ENCODE data around the gene ATPAF2.

Gene ATPAF2

DNA sequence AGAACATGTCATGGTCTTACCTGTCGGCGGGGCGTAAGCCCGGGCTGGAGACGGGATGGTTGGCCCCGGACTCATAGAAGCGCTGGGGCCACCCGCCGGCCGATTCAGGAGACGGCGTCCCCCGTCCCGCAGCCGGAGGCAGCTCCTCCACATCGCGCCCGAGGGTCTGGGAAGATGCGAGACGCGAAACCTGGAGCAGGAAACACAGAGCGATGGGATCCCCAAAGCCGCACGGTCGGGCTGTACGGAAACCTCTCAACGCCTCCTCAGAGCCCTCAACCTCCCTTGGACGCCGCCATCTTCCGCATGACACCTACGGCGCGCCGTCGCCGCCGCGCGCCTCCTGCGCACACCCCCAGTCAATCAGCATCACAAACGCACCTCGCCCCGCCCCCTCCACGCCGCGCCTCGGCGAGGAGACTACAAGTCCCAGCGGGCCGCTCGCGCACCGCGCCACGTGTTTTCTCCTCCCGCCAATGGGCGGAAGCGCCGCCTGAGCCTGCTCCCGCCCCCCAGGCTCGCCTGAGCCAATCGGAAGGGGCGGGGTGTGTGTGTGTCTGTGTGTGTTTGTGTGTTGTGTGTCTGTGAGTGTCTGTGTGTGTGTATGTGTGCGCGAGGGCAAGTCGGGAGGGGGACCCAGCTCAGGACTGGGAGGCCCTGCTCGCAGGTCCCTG is at the start of gene ATPAF2, which contains the start of gene GID4:
ATPAF2 (minus strand) TSS at position 308 of the 674 bp plus-strand sequence; CDS start at position 153, 155 bp downstream.
GID4 (plus strand) TSS at position 548 of the 674 bp plus-strand sequence; CDS start at position 605, 57 bp downstream.
- DNase-seq, result peak; percentile 92

DNA sequence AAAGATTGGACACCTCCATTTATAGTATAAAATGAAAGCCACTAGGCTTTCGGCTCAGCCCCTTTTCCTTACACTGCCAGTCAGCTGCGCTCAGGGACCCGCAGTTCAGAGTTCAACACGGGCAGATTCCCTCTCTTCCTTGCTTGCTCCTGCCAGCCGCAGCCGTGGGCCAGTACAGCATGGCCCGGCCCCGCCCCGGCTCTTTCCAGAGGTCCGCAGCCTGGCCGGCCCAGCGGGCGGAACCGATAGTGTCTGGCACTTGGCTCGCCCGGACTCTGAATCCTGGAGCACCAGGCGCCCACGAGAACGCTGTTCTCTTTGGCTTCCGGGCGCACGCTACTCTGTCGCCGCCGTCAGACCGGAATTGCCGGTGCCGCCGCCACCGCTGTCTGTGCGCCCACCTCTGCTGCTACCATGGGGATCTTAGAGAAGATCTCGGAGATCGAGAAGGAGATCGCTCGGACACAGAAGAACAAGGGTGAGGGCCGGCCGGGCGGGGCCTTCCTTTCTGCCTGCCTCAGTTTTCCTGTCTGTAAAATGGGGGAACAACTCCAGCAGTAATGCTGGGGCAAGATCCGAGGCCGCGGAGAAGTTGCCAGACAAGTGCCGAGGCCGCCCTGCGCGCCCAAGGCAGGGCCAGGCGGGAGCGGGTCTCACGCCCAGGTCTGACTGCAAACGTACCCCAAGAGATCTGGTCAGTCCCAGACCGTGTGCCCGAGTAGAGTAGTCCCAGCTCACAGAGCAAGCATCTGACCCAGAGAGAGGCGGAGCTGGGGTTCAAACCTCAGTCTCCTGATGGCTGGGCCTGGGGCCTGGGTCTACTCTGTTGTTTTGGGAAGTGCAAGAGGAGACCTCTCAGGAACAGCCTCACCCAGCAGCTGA is 48.9 kb upstream of the ATPAF2 start, which contains the start of gene DRG2:
DRG2 (plus strand) TSS at position 339 of the 882 bp plus-strand sequence; CDS start at position 415, 76 bp downstream.
- DNase-seq, result peak; percentile 59

DNA sequence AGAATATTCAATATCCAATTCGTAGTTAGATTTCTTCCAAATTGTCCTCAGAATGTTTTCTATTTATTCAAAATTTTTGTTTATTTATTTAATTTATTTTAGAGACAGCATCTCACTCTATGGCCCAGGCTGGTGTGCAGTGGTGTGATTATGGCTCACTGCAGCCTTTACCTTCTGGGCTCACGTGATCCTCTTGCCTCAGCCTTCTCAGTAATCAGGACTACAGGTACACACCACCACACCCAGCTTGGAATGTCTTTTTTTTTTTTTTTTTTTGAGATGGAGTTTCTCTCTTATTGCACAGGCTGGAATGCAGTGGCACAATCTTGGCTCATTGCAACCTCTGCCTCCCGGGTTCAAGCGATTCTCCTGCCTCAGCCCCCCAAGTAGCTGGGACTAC is 45.3 kb upstream of the ATPAF2 start:
- DNase-seq, result no peak

DNA sequence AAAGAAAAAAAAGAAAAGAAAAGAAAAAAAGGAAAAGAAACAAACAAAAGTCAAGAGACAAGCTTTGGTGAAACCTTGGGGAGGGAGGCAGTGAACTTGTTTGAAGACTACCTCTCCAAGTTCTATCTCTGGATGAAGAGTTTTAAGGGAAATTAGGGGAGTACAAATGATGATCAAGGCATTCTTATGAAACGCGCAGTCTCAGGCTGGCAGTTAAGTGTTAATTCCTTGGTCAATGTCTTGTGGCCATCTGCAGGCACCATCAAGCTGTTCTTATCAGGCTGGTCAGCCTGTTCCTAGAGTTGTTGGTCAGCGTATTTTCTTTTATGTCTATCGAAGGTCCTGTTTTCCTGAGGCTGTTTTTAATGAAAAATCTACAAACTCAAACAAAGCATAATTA is 40.6 kb upstream of the ATPAF2 start:
- no peak for DNase-seq

DNA sequence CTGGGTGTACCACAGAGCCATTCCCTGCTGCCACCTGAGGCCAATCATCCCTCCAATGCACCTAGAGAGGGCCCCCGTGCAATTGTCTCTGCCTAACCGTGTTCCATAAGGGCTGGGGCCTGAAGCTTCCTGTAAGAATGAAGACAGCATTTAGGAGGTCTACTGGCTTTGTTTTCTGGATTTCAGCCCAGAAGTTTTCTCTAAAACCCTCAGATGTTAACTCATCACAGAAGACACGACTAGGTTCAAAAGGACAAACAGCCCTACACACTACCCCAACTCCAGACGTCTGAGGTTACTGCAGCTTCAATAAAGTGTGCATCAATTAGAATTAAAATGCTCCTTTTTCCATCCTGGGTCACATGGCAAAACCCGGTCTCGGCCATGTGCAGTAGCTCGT is 38.0 kb upstream of the ATPAF2 start:
- no peak for DNase-seq

DNA sequence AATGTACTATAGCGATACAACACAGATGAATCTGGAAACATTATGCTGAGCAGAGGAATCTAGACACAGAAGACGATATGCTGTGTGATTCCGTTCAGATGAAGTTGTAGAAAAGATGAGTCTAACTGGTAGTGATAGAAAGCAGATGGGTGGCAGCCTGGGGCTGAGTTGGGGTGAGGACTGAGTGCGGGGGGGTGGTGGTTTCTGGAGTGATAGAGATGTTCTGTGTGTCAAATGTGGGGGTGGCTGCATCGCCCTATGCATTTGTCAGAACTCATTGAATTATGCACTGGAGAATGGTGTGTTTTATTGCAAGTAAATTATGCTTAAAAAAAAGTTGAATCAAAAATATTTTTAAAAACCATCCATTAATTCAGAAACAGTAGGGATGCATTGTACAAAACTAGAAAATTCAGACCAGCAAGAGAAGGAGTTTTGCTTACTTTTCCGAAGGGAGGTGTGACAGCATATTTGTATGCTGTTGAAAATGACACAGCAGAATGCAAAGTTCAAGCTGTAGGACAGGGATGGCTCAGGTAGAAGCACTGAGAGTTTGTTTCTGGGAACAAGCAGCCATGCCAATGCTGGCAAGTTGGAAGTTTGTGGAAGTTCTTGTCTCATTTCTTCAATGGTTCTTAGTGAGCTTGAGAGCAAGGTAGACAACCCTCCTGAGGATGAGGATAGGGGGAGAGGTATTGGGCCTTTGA is 35.8 kb upstream of the ATPAF2 start:
- no peak for DNase-seq

DNA sequence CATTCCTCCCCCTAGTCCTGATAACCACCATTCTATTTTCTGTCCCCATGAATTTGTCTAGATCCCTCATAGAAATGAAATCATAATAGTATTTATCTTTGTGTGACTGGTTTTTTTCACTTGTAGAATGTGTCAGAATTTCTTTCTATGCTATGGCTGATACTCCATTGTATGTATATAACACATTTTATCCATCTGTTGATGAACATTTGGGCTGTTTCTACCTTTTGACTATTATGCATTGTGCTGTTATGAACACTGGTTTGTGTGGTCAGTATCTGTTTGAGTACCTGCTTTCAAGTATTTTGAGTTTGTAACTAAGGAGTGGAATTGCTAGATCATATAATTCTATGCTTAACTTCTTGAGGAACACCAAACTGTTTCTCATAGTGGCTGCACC is 32.8 kb upstream of the ATPAF2 start:
- no peak for DNase-seq

DNA sequence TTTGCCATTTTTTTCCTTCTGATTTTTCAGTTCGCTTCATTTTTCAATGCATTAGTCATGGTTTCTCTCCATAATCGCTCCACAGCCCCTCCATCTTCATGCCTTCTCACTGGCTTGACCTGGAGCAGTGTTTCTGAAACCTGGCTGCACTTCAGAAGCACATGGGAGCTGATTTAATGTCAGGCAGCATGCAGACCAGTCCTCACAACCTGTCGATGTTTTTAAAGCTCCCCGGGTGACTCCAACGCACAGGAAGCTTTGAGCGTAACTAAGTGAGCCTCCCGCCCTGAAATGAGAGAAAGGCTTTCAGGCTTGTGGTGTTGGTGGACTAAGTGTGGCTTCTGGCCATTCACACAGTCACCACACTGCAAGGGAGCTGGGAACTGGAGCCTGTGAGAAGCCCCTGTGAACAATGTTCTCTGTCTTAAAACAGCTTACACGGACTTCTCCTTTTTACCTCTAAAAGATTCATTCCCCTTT is 31.9 kb upstream of the ATPAF2 start:
- peak; percentile 77 for DNase-seq

DNA sequence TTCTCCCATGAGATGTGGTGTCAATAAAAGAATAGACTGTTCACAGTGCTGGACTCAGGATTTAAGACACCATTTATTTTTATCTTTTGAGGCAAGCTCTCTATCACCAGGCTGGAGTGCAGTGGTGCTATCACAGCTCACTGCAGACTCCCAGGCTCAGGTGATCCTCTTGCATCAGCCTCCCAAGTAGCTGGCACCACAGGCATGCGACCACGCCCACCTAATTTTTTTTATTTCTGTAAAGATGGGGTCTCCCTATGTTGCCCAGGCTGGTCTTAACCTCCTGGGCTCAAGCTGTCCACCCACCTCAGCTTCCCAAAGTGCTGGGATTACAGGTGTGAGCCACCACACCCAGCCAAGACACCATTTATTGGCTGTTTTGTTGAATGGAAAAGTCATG is 30.1 kb upstream of the ATPAF2 start:
- DNase-seq, result no peak

DNA sequence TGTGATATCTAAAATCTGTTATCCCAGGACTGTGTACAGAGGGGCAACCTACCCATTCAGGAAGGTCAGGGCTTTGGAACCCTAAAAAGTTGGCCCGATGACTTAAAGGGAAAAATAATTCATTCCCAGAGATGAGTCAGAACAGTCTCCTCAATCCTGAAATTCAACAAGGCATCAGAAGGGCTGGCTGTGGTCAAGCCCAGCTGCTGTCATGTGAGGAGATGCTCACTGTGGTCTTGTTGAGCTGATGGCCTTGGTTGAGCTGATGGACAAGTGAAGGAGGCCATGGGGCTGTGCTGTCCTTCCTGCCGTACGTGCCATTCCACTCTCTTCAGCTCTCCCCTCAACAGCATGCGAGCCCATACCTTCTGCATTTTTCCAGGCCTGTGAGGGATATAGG is 27.9 kb upstream of the ATPAF2 start:
- no peak for DNase-seq

DNA sequence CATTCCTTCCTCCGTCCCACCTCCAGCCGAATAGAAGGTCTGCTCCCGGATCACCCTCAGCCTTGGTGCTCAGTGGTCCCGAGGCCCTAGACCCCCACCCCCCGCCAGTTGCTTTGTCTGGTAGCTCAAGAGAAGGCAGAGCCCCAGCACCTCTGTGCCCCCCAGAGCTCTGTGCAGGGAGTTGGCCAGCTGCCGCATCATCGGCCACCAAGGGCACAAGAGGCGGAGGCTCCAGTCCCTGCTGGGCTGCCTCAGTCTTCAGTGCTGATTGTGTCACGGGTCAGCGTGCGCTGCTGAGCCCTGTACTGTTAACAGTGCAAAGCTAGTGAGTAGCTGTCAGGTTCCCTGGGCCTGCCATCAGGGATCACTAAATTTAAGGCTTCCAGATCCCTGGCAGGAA is 26.6 kb upstream of the ATPAF2 start:
- DNase-seq, result no peak

DNA sequence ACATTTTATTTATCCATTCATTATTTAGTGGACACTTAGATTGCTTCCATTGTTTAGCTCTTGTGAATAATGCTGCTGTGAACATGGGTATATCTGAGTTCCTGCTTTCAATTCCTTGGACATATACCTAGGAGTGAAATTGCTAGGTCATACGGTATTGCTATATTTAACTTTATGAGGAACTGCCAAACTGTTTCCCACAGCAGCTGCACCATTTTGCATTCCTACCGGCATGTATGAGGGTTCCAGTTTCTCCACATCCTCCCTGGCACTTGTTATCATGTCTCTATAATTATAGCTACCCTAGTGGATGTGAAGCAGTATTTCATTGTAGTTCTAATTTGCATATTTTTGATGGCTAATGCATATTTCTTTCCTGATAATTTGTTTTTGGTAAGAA is 25.1 kb upstream of the ATPAF2 start:
- DNase-seq, result no peak

DNA sequence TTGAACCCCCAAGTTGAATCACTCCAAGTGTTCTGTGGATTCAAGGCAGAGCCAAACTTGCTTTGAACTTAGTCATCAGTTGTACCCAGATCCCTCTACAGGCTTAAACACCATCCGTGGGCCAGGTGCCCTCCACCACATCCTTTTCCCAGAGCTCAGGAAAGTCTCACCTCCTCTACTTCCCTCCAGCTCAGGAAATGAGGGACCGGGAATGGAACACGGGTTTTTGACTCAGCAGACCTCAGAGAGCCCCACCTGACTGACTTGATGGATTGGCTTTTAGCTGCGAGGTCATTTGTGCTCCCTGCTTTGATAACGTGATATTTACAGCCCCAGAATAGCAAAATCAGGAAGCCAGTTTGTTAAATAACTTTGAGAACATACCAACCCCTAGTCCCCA is 20.3 kb upstream of the ATPAF2 start:
- DNase-seq, result no peak

DNA sequence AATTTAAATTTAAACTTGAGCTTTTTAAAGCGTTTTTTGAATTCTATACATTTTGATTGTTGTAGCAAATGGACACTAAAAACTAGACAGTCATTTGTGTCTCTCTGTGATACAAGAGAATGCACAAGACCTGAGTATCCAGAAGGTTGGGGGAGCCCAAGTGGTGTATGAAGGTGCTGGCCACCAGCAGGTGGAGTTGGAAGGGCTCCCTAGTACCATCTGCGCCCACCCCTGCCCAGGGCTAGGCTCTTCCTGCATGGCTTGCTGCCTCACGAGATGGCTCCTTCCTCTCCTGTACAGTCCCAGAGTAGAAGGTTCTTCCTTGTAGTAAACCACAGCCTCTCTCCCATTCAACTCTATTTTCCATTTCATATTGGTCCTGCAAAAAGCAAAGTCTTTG is 17.2 kb upstream of the ATPAF2 start:
- DNase-seq, result no peak

DNA sequence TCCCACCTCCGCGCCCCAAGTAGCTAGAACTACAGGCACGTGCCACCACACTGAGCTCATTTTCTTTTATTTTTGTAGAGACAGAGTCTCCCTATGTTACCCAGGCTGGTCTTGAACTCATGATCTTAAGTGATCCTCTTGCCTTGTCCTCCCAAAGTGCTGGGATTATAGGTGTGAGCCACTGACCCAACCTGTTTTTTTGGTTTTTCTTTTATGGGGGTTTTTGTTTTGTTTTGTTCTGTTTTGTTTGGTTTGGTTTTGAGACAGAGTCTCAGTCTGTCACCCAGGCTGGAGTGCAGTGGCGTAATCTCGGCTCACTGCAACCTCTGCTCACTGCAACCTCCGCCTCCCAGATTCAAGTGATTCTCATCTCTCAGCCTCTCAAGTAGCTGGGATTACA is 16.6 kb upstream of the ATPAF2 start:
- DNase-seq, result no peak

DNA sequence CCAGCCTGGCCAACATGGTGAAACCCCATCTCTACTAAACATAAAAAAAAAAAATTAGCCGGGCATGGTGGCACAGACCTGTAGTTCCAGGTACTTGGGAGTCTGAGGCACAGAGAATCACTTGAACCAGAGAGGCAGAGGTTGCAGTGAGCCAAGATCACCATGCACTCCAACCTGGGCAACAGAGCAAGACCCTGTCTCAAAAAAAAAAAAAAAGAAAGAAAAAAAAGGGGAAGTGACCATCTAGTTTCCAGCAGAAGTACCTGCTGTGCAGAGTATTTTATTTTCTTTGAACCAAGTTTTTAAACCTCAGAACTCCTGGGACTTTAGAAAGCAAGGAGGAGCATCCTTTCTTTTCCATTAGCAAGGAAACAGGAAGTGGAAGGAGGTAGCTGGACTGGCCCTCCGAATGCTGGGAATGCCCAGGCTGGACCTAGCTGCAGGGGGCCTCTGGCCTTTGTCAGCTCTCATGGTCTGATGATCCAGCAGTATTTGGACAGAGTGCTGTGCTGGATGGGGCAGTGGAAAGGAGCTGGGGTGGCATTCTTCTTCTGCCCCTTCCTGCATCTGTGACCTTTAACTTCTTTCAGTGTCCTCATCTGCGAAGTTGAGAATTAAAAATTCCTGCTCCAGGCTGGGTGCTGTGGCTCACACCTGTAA is 6.9 kb upstream of the ATPAF2 start:
- no peak for DNase-seq

DNA sequence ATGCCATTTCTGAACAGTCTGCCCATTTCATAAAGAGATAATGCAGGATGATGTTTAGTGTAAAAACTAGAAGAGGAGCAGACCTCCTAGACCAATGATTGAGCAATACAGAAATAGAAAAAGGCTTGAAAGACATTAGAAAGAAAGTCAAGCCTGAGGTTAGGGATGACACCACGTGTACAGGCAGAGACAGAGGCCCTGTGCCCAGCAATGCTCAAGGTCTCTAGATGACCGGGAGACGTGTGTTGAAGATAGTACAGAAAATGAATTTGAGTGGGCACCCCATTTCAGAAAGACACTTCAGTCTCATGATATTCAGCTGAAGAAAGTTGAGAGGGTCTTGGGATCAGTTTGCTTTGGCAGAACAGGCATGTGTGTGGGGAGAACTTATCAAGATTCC is 5.6 kb upstream of the ATPAF2 start:
- DNase-seq, result no peak

DNA sequence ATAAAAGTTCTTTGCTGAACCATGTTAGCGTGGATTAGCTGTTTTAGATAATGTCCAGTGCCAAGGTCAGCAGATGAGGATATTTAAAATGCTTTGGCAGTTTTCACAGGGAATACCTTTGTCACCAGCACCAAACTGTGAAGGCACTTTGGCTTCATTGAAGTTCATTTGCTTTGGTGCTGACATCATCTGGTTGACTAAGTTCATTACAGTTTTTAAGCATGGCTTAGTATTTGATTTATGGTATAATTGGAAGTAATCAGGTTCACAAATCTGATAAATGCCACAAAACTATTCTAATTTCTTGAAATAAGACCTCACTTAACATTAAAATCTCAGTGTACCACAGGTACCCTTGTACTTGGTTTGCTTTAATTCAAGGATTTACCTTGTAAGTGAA is 4.5 kb upstream of the ATPAF2 start:
- no peak for DNase-seq

DNA sequence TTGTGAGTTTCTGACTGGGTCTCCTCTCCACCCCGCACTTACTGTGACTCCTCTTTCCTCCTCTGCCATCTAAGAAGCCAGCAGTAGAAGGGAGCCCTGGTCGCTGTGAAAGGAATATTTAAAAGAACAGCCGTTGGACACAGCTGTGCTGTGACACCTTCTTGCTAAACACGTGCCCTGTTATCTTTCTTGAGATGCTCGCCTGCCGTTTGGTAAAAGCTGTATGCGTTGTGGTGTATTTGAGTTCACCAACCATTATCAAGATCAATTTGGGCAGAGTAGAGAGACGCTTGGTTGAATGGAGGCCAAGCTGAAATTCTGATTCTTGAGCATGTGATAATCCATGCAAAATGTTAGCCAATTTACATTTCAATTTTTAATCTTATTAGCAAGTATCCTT is 4.0 kb upstream of the ATPAF2 start:
- no peak for DNase-seq

DNA sequence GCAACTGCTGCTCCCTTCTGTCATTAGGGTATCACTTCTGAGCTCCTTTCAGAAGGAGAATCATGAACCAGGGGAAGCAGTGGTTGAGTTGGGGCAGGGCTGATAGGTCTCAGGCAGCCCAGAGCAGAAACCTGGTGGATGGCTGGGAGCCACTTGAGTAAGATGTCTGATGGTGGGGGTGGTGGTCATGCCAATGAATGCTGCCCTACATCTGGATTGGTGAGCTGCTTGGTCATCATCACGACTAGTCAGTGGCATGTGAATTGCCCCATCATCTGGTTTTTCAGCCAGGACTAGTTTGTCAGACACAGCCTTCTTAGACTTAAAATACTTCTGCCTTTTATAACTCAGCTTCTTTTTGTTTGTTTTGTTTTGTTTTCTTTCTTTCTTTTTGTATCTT is 2.8 kb upstream of the ATPAF2 start:
- no peak for DNase-seq

DNA sequence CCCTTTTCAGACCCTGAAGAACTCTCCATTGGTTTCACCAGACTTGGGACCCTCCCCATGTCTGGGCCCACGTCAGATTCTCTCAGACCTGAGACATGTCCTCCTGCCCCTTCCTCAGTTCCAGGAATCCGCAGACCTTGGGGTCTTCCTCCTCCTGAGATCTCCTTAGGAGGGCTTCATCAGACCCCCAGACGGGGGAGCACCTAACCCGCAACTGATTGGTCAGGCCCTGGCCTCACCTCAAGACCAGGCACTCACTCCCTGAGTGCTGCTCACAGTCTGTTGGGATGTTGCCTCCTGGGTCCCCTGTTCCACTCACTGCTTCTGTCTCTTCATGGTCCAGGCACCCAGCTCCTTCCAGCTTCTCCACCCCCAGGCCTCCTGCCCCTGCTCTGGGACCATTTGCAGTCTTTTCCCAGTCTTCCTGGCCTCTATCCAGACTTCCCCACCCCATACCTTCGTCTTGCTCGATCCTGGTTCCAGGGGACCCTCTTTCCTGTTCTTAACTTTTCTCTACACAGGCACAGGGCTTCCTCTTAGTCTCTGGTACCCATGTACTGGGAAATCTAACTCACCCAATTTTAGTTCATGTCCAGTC is 1.4 kb upstream of the ATPAF2 start:
- DNase-seq, result no peak

DNA sequence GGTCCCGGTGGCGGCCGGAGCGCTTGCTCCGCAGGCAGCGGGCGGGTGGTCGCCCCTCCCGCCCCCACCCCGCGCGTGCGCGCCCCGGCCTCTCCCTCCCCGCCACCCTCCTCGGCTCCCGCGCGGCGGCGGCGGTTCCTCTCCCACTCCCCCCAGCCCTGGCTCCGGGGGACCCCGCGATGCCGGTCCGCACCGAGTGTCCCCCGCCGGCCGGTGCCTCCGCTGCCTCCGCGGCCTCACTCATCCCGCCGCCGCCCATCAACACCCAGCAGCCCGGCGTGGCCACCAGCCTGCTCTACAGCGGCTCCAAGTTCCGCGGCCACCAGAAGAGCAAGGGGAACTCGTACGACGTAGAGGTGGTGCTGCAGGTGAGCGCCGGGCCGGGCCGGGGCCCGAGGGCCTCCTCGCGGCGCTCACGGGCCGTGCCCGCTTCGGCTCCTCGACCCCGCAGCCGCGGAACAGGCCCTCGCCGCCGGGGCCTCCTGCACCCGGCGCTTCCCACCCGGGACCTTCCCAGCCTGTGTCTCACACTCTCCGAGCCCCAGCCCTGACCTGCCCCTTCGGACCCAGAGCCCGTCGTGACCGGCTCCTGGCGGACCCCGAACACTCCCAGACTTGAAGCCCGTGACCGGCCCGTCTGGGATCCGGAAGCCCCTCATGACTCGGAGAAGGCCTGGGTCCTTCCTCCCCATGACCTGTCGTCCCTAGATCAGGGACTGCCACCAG is 730 bp upstream of the ATPAF2 start:
- no peak for DNase-seq

Data from DMS 273 treated with DMSO at 0.1 percent for 48 hours (cell line).